ENCODE measurements around the gene ATP2B2.
"Not testable (repeated sequence)": the region's sequence is repeated elsewhere in the genome, so short reads cannot be mapped to it uniquely, and the experiment has no call there.

ATP2B2 gene

GRCh38 chr3:10299679-10300078 lies 205.7 kb downstream of the ATP2B2 start:
- DNase-seq (ENCODE audit: low read depth), result no peak

GRCh38 chr3:10299175-10299574 lies 206.2 kb downstream of the ATP2B2 start:
- no peak for DNase-seq (ENCODE audit: low read depth)

DNA sequence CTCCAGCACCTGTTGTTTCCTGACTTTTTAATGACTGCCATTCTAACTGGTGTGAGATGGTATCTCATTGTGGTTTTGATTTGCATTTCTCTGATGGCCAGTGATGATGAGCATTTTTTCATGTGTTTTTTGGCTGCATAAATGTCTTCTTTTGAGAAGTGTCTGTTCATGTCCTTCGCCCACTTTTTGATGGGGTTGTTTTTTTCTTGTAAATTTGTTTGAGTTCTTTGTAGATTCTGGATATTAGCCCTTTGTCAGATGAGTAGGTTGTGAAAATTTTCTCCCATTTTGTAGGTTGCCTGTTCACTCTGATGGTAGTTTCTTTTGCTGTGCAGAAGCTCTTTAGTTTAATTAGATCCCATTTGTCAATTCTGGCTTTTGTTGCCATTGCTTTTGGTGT lies 207.3 kb downstream of the ATP2B2 start:
- DNase-seq (ENCODE audit: low read depth), result not testable (repeated sequence)

DNA sequence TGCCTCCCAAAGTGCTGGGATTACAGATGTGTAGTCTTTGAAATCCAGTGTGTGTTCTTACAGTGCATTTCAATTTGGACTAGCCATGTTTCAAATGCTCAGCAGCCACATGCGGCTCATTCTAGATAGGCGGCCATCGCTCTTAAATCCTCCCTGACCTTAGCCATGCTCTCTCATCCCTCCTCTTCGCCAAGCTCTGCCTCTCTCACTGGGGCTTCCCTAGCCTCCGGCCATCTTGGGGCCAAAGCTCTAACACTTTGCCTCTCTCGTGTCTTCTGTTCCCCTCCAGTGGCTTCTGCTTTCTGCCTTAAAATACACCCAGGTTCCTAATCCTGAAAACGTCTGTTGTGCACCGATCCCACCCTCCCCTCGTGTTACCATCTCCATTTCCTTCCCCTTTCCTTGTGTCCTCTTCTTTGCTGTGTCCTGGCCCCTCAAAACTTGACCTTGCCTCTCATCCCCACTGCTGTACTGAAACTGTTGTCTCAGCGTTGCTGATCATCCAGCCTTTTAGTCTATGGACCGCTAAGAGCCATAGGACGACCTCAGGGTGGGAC lies 211.3 kb downstream of the ATP2B2 start:
- no peak for DNase-seq (ENCODE audit: low read depth)

DNA sequence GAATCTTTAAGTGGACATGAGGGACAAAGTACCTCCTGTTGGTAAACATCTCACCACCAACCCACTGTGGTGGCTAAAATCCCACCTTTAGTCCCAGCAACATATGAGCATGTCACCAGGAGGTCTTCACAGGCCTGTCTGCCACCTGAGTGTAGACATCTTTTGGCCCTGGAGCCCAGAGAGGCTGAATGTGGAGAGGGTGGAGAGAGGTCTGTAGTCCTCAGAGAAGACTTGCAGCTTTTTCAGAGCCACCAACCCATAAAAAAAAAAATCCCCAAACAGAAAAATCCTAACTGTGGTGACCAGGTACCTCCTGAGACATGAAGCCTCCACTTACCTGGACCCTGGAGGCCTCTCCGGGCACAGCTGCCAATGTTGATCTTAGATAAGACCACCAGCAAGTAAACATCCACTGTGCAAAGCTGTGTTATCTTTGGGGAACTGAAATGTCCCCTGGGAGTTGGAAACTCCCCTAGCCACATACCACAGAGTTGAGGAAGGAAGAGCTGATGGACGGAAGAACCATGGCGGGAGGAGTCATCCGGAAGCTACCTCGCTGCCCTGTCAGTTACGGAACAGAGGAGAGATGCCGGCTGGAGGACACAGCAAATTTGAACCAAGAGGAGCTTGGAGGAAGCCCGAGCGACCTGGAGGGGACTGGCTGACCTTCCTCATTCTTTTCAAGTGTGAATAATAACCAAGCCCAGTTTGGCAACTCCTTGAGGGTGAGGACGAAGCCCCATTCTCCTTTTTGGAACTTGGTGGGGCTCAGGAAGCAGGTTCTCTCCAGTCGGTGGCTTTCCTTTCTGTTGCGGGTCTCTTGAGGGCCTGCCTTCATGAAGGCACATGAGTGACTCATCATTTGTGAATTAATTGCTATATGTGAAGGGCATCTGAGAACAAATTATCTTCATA lies 212.6 kb downstream of the ATP2B2 start, which contains the start of gene GHRL:
Gene GHRL (minus strand): TSS at position 443 of the 915 bp plus-strand sequence. CDS start 2,767 bp downstream, outside the sequence.
- DNase-seq (ENCODE audit: low read depth), result no peak

DNA sequence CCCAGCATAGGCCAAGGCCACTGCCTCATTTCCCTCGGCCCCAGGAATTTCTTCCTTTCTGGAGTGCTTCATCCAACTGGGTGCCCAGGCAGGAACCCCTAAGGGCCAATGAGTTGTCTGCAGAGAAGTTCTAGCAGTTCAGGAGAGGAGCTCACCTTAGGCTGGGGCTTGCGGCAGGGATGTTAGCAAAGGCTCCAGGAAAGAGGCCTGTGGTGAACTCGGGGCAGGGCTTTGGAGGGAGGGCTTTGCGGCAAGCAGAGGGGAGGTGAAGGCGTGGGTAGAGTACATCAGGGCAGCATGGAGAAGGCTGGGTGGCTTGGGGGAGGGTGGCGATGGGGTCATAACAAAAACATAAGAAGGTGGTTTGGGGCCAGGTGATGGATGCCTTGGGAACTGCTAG lies 213.7 kb downstream of the ATP2B2 start:
- no peak for DNase-seq (ENCODE audit: low read depth)

- no peak for DNase-seq (ENCODE audit: low read depth)
Observed at GRCh38 chr3:10290481-10291176, 214.8 kb downstream of the ATP2B2 start.

DNA sequence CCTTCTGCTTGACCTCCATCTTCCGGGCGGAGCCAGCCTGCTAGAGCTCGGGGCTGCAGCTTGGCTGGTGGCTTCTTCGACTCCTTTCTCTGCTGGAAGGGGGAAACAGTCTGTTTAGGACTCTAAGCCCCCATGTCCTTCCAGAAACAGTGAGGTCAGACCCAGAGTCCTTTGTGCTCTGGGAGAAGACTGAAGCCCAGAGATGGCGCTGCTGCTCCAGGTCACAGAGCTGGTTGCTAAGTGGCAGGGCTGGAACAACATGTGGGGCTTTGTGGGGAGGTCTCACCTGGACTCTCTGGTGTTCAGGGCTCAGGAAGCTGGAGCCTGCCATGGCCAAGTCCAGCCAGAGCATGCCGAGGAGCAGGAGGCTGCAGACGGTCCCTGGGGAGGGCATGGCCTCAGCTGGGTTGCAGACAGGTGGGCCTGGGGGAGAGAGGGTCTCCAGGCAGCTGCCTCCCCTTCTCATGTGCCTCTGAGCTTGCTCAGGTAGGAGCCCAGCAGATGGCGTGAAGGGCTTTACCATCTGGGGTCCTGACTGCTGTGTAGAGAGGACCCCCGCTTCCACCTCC lies 215.5 kb downstream of the ATP2B2 start:
- DNase-seq (ENCODE audit: low read depth), result no peak

- no peak for DNase-seq (ENCODE audit: low read depth)
Observed at GRCh38 chr3:10289077-10289476, 216.3 kb downstream of the ATP2B2 start.

DNA sequence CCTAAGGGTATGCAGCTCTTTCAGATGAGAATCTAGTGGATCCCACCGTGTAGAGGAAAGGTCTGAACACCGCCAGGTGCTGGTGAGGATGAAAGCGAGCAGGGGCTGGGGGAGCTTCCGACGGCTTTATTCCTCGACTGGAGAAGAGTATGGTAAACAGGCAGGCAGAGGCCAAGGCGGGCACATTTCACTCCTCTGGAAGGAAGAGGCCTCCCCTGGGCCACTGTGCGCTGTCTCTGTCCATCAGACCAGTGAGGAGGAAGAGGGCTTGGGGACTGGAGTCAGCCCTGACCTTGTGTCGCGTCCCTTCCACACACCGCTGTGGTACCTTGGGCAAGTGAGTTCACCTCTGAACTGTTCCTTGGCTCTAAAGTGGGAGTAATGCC lies 216.8 kb downstream of the ATP2B2 start:
- no peak for DNase-seq (ENCODE audit: low read depth)

DNA sequence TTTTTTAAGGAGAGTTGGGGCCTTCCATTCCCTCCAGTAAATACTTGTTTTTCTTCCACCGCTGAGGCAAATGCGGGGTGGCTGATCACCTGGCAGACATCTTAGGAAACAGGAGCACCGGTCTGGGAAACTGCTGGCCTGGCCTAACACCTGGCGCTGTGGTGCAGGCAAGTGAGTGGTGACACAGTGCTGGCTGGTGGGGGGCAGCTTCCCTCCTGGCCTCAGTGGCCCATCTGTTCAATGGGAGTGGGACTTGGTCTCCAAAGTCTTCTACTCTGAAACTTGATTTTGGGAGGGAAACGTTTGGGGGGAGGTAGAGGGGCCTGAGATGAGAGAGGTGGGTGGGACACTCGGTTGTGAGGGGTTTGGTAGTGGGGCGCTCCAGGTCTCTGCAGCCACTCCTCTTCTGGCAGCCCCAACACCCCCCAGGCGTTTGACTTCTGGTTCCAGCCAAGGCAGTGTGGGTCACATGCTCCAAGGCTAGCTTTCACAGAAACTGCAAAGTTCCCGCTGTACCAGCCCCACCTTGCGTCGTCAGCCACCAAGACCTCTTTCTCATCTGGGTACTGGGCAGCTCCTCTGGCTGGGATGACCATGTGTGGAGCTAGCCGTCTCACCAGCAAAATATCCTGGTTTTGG lies 217.3 kb downstream of the ATP2B2 start:
- DNase-seq (ENCODE audit: low read depth), result no peak

DNA sequence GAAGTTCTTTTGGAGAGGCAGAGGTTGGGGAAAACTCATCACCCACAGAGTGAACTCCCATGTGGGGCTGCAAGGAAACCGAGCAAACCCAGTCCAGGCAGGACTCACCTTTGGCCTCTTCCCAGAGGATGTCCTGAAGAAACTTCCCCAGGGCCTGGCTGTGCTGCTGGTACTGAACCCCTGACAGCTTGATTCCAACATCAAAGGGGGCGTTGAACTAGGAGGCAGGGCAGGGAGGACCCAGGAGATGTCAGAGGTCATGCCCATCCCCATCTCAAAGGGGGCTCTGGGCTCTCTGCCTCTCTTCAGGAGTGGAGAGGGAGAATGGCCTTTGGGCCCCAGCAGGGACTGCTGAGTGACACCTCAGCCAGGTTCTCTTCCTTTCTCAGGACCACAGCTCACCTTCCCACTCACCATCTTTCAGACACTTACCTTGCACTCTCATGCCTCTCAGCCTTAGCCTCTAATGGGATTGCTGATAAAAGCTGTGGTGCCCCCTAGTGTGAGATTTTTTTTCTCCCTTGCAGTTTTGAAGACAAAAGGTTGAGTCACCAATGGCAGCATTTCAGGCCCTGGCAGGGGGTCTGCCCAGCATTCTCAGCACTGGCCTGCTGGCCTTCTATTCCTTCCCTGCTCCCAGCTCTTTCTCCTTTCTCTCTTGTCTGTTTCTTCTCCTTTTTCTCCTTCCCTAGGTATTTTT lies 218.6 kb downstream of the ATP2B2 start:
- DNase-seq (ENCODE audit: low read depth), result no peak

GRCh38 chr3:10286133-10286524 lies 219.3 kb downstream of the ATP2B2 start:
- DNase-seq (ENCODE audit: low read depth), result no peak

GRCh38 chr3:10285272-10286132 lies 219.9 kb downstream of the ATP2B2 start:
- no peak for DNase-seq (ENCODE audit: low read depth)

DNA sequence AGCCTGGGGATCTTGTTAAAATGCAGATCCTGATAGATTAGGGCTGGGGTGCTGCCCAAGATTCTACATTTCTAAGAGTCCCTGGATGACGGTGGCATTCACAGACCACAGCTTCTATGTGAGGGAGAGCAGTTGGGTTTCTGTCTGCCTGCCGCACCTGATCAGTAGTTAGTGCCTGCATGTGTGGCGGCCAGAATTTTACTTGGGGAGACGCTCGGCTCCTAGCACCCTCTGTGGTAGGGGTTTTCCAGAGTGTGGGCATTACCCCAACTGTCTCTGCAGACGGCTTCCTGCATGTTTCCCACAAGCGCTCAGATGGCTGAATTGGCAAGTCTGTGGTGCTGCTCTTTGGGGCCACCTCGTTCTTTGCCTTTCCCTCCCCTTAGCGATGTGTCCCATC lies 220.9 kb downstream of the ATP2B2 start:
- DNase-seq (ENCODE audit: low read depth), result no peak

GRCh38 chr3:10283638-10284037 lies 221.7 kb downstream of the ATP2B2 start:
- no peak for DNase-seq (ENCODE audit: low read depth)

GRCh38 chr3:10281951-10282350 lies 223.4 kb downstream of the ATP2B2 start:
- DNase-seq (ENCODE audit: low read depth), result no peak

DNA sequence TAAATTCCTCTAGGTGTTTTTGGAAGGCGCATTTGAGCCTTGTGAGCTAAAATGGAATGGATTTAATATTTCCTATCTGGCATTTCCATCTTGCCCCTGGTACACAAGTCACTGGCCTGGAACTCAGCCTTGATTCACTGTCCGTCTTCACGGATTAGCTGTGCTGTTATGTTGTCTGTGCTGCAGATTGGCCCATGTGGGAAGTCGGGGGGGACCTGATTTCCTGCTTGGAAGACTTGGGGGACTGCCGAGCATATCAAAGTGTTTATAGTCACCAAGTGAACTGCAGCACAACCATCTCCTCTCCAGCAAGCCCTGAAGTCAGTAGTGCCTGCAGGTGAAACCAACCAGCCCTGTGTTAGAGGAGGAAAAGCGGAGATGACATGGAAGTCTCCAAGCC lies 224.8 kb downstream of the ATP2B2 start:
- DNase-seq (ENCODE audit: low read depth), result no peak

DNA sequence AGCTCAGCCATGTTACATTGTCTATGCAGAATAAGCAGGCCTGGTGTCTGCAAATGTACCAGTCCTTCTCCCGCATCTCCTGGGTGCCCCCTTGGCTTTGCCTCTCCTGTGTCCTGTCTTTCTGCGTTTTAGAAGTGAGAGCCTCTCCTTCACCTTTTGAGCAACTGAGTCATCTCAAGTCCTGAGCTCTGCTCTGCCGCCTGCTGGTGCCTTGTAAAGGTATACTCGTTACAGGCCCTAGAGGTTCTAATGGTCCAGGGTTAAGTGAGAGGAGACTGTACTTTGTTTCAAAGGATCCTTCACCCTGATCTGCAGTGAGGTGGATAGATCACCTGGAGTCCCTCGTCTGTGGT lies 225.2 kb downstream of the ATP2B2 start:
- DNase-seq (ENCODE audit: low read depth), result no peak

- DNase-seq (ENCODE audit: low read depth), result no peak
Observed at GRCh38 chr3:10279384-10280176, 225.8 kb downstream of the ATP2B2 start.
